HCEC 1CT (cell line): ENCODE results near the gene UBFD1.
"Not testable (repeated sequence)": the region's sequence is repeated elsewhere in the genome, so short reads cannot be mapped to it uniquely, and the experiment has no call there.

Experiments used
- DNase-seq: peaks from one replicate; pipeline ENCODE4 v3.0.0-alpha.2; 2017

The UBFD1 gene

DNA sequence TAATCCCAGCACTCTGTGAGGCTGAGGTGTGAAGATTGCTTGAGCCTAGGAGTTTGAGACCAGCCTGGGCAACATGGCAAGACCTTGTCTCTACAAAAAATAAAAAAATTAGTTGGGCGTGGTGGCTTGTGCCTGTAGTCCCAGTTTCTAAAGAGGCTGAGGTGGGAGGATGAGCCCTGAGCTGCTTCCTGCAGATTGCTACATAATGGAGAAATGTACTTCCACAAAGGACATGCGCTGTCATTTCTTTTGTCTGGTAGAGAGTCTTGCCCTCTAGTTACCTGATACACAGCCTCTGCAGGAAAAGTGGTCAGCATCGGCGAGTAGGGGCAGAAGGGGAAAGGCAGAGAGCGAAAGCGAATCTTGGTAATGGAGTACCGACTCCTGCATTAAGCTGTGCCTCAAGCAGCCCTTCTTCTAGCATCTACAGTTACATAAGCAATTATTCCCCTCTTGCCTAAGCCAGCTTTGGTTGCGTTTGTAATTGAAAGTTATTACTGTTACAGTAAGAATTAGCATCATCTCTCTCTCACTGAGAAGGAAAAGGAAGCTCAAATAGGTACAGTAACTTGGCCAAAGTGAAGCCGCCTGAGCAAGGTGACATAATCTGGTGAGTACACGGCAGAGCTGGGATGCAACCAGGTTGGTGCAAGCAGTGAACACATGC is 28.8 kb upstream of the UBFD1 start:
- no peak for DNase-seq

DNA sequence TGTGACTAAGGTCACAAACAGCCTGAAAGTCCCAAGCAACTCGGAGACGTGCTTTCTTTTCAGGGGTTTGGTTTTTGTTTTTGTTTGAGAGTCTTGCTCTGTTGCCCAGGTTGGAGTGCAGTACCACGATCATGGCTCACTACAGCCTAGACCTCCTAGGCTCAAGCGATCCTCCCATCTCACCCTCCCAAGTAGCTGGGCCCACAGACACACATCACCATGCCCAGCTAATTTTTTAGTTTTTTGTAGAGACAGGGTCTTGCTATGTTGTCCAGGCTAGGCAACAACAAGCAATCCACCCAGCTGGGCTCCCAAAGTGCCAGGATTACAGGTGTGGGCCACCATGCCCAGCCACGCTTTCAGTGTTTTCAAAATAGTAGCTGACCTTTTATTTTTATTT is 27.5 kb upstream of the UBFD1 start:
- no peak for DNase-seq

DNA sequence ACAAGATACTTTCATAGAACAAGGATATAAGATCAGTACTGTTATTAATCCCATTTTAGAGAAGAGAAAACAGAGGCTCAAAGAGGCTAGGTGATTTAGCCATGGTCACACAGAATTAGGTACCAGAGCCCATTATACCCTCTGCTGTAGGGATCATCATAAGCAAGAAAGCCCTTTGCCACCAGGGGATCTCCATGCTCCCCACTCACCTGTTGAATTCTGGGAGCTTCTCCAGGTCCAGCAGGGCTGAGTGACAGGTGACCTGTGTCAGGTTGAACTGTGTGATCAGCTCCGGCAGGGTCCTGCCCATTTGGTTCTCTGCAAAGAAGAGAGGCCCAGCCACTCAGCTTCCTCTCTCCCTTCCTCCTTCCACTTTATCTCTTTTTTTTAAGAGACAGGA is 25.1 kb upstream of the UBFD1 start:
- DNase-seq = no peak

DNA sequence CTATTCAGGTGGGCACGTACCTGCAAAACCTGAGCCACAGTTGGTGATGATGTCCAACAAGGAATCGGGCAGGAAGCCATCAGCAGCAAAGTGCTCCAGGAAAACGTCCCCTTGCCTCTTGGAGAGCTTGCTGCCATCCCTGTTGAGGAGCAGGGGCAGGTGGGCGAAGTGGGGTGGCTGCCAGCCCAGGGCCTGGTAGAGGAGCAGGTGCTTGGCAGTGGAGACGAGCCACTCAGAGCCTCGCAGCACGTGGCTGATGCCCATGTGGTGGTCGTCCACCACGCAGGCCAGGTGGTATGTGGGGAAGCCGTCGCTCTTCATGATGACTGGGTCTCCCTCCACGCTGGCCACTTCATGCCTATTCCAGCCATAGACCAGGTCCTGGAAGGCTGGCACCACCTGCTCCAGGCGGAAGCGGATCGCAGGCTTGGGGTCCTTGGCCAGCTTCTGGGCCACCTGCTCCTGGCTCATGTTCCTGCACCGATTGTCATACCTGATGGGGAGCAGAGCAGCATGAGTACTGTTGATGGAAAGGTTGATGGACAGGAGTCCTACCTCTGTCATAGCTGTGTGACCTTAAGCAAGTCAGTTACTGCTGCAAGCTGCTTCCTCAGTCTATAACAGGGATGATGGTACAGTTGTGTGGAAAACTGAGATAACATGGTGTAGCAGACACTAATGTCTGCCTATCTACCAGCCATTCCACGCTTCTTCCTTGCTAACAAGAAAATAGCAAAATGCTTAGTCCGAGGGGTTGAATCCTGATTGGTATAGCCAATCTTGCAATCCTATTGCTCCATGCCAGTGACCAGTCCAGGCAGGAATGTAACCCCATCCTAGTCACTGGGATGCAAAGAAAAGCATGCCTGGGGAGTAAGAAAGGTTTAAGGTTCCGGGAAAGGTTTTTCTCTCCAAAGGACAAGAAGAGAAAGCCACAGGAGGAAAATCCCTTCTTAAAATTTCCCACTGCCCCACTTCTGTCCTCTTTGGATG is 22.4 kb upstream of the UBFD1 start:
- no peak for DNase-seq

DNA sequence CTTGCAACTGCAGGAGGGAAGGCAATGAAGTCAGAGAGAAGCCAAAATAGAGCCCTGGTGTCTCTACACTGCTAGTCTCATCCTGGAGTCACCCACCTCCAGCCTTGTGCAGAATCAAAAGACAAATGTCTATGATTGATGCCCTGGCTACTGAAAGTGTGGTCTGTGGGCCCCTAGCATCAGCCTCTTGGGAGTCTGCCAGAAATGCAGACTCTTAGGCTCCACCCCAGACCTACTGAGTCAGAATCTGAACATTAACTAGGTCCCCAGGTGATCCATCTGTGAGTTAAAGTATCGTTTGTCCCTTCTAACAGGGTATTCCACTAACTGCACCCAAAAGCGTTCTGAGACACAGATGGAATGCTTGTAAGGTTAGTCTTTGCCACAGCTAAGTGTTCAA is 21.6 kb upstream of the UBFD1 start:
- DNase-seq = no peak

DNA sequence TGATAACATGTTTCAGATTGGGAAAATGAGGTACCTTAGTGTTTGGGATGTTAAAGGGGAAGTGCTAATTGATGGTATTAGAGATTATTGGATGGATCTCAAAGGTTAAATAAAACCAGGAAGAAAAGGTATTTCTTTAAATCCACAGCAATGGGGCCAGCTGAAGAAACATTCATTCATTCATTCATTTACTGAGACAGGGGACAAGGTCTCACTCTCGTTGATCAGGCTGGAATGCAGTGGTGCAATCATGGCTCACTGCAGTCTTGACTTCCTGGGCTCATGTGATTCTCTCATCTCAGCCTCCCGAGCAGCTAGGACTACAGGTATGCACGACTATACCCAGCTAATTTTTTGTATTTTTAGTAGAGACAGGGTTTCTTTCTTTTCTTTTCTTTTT is 20.1 kb upstream of the UBFD1 start:
- DNase-seq = no peak

DNA sequence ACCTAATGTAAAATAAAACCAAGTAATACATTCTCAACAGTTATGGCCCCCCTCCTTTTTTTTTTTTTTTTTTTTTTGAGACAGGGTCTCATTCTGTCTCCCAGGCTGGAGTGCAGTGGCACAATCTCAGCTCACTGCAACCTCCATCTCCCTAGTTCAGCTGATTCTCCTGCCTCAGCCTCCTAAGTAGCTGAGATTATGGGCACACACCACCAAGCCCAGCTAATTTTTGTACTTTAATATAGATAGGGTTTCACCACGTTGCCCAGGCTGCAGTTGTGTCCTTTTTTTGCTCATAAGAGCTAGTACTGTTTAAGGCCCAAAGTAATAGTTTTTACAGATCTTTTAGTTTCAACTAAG is 18.6 kb upstream of the UBFD1 start:
- DNase-seq = no peak

DNA sequence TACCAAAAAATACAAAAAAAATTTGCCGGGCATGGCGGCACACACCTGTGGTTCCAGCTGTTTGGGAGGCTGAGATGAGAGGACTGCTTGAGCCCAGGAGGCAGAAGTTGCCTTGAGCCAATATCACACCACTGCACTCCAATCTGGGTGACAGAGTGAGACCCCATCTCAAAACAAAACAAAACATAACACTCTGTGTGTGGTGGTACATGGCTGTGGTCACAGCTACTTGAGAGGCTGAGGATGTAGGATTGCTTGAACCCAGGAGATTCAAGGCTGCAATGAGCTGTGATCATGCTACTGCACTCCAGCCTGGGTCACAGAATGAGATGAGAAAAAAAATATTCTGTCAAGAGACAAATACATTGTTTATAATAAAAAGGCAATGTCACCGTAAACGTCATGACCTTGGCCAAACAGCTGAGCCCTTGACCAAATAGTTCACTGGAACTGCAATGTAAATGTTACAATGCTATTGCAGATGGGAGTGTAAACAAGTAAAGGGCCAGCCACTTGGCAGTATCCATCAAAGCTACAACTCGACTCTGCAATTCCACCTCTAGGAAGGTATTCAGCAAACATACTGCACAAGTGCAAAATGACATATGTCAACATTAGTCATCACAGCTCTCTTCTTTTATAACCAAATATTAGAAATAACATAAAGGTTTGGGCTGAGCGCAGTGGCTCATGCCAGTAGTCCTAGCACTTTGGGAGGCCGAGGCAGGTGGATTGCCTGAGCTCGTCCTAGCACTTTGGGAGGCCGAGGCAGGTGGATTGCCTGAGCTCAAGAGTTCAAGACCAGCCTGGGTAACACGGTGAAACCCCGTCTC is 17.3 kb upstream of the UBFD1 start:
- no peak for DNase-seq

DNA sequence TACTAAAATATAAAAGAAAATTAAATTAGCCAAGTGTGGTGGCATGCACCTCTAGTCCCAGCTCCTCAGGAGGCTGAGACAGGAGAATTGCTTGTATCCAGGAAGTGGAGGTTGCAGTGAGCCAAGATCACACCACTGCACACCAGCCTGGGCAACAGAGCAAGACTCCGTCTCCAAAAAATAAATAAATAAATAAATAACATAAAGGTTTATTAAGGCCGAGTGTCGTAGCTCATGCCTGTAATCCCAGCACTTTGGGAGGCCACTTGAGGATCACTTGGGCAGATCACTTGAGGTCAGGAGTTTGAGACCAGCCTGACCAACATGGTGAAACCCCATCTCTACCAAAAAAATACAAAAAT is 16.7 kb upstream of the UBFD1 start:
- DNase-seq = not testable (repeated sequence)

DNA sequence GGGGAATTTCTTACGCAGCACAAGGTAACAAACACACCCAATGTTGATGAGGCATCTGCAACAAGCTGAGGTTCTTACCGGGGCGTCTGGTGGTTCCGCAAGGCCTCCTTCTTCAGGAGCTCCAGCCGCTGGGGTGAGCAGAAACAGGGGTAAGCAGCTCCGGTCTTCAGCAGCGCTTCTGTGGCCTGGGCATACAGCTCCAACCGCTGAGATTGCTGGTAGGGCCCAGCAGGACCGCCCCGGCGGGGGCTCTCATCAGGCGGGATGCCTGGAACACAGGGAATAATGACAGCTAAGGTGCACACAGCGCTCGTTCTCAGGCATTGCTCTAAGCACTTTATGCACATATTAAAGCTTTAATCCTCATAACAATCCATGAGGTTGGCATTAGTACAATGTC is 13.1 kb upstream of the UBFD1 start:
- no peak for DNase-seq

DNA sequence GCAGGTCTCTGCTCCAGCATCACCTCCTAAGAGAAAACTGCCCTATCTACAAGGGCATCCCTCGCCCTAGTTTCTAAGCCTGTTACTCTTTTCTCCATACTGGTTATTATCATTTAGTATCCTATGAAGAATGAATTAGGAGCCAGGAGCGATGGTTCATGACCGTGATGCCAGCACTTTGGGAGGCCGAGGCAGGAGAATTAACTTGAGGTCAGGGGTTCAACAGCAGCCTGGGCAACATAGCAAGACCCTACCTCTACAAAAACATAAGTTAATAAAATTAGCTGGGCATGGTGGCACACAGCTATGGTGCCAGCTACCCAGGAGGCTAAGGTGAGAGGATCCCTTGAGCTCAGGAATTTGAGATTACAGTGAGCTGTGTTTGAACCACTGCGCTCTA is 7.6 kb upstream of the UBFD1 start:
- no peak for DNase-seq

DNA sequence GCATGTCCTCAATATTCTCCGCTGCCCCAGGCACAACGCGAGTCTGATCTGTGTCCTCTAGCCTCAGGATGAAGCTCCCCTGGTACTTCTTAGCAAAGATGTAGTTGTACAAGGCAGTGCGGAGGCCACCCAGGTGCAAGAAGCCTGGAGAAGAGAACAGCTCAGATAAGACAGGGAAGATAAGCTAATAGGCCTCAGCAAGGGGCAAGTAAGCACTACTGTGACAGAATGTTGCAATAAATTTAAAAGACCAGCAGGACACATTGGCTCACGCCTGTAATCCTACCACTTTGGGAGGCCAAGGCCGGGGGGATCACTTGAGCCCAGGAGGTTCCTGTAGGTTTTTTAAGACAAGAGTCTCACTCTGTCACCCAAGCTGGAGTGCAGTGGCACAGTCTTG is 5.4 kb upstream of the UBFD1 start:
- no peak for DNase-seq

DNA sequence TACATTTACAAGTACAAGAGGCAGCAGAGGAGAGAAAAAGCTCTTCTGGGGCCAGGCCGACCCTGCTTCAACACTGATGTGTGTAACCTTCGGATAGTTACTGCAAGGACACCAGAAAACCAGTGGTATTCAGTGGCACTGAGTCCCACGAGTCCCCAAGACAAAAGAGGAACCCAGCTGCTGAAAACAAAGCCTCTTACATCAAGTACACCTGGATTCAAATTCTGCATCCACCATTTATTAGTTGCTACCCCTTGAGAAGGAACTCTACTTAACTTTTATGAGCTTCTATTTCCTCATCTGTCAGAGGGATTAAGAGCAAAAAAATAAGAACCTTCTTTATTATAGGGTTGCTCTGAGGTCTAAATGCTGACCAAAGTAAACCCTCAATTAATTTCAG is 3.0 kb upstream of the UBFD1 start:
- no peak for DNase-seq

DNA sequence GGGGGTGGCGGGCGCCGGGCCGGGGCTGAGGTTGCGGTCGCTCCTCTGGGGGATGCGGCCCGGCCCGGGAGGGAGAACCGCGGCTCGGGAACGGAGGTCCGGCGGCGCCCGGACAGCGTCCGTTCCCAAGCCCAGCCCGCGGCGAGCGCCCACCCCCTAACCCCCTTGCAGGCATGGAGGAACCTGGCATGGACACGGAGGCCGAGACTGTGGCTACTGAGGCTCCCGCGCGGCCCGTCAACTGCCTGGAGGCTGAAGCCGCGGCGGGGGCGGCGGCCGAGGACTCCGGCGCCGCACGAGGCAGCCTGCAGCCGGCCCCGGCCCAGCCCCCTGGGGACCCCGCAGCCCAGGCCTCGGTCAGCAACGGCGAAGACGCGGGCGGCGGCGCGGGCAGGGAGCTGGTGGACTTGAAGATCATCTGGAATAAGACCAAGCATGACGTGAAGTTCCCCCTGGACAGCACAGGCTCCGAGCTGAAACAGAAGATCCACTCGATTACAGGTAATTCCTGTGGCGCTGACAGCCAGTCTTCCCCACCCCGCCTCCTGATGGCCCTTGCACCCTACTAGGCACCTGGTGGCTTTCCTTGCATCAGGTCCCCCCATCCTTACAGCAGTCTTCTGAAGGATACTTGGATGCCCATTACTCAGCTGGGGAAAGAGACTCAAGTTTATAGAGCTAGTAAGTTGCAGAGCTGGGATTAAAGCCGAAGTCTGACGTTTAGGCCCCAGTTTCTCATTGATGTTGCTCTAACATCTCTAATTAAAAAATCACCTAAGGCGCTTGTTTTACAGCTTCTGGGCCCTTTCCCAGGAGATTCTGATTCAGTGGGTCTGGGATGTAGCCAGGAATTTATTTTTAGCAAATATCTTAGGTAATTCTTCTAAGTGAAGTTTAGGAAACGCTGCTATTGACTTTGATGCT is 514 bp downstream of the UBFD1 start:
- peak; percentile 13 for DNase-seq

DNA sequence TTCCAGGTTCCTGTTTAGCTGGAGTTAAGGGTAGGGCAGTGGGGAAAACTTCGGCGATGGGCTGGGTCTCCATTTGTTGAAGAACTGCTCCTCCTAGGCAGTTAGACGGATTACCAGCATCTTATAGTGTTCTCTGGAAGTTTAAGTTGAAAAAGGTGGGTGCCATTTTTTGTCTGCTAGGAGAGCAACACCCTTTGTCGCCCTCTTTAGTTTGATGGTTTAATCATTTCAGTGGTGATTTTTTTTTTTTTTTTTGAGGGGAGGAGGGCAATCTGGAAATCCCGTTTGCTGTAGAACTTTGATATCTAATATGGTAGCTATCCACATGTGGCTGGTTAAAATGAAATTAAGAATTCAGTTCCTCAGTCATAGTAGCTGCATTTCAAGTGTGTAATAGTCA is 4.1 kb downstream of the UBFD1 start:
- DNase-seq = no peak

DNA sequence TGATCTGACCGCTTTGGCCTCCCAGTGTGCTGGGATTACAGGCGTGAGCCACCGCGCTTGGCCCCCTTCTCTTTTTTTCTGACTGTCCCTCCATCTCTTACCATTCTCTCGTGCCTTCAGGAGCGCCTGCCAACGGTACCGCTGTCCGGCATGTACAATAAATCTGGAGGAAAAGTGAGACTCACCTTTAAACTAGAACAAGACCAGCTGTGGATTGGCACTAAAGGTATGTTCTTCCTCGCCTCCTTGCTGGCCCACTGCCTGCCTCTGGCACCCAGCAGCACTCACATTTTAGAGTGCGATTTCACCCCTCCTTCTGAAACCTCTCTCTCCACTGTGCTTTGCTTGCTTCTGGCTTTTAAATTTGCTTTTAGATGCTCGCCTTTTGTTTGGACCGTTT is 5.0 kb downstream of the UBFD1 start:
- DNase-seq = no peak

DNA sequence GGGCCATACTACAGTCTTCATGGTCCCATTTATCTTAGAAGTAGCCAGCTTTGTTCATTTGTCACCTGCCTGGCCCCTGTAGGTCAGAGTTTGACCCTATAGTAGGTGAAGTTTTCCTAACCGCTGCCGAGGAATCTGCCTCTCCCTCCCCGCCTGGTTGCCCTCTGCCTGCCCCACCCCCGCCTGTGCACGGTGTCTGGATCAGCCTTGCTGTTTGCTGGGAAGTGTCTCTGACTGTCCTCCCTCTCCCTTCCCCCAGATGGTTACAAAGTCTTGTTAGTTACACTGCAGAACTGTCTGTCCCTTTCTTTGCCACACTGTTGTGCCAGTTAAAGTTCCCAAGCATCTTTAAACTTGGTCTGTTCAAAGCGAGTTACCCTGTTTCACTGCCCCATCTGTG is 5.7 kb downstream of the UBFD1 start:
- no peak for DNase-seq

DNA sequence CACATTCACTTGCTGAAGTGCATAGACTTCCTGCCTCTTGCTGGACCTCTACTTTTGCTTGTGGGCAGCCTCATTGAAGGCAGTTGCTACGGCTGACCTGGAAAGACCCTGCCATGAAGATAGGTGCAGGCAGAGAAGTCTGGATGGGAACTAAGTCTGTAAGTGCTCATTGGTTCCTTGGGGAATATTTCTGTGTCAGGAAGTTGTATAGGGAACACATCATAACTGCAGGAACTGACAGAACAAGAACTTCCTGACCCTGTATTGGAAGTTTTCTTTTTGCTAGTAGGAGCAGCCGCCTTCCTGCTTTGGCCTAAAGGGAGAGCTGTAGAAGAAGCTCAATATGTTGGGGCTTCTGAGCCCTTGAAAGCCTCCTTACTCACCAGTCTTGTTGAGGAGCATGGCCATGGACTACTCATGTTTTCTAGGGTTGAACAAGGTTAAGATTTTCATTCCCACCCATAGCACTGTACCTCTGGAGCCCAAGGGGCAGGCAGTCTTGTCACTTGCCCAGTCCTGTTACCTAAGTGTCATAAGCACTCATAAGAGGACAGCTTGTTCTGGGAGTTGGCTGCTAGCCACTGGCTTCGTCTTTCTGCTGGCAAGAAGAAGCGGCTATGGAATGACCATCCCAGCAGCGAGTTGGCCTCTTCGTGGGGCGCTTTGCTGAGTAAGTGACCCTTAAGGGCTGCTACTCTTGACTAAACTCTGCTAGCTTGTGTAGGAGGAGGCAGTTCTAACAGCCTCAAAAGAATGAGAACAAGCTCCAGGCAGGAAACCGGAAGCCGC is 7.2 kb downstream of the UBFD1 start:
- no peak for DNase-seq

DNA sequence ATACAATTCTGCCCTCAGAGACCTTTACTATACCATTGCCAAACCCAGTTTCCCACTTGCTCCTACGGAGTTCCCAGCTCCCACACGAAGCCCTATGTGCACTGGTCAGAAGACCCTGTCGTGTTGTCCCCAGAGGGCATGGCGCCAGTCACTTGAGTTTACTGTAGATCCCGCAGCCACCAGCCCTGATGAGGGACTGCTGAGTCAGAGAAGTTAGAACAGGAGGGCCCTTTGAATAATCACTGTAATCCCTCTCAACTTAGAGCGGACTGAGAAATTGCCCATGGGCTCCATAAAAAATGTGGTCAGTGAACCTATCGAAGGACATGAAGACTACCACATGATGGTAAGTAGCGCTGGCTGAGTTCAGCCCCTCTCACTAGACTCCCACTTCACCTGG is 9.2 kb downstream of the UBFD1 start:
- no peak for DNase-seq

DNA sequence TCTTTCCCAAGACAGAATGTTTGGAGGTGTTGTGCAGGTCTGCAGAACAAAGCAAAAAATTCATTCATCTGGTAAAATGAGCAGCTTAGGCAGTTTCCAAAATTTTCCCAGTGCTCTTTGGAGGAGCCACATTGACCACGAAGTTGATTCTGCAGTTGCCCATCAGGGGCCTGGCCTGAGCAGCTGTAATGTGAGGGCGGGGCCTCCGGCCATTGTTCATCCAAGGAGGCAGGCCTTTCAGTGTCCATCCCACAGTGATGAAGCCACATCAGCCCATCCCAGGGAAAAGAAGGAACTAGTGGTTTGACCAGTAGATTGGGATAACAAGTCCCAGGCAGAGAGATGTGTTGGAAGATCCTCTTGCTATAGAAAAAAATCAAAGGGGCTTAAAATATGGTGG is 10.1 kb downstream of the UBFD1 start:
- no peak for DNase-seq

DNA sequence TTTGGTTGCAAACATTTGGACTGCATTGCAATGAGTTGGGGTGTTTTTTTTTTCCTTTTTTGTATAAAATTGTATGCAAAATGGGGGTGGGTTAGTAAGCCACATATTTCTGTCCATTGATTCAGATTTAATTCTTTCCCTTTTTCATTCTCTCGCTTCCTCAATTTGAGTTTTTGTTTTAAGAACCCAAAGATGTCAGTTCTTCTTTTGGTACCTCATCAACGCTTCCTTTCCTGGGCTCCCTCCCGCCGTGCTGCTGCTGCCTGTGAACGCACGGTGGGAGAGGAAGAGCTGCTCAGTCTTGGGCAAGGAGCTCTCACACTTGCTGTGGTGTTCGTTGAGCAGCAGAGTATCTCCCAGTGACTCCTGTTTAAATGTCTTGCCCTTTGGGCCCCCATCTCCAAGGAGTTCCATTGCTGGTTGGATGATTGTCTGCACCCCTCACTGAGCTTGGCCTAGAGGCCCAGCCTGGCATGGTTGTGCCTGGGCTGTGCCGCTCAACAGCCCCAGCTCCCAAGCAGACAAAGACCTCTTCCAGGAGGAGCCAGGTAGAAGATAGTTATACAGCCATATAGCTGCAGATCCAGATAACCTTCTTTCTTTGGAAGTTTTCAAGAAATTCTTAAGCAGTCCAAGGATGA is 13.6 kb downstream of the UBFD1 start:
- DNase-seq = no peak
